Erythroblast (primary cell): Measurements from ENCODE around the gene MED13L.

Source experiments
- DNase-seq, 2 experiments: peaks; one replicate each; lab custom pipeline; 2025; lab: John Stamatoyannopoulos, UW
- GATA1 ChIP-seq: IDR thresholded peaks from 2 replicates; pipeline ENCODE4 v1.6.1; 2011; ENCODE audit warnings: low read depth, mild to moderate bottlenecking, control low read depth, low read length, moderate library complexity
- POLR2A ChIP-seq: IDR thresholded peaks from 2 replicates; pipeline ENCODE4 v1.6.1; 2011; ENCODE audit warnings: mild to moderate bottlenecking, low read length

The MED13L gene

GRCh38 chr12:116277467-116278278 lies at the start of gene MED13L:
MED13L (minus strand) TSS chr12:116277693; CDS start chr12:116277131, 562 bp downstream.
- no peak for TF ChIP-seq POLR2A
- no peak for TF ChIP-seq GATA1
- peak; percentile 92 to 96 for DNase-seq

DNA sequence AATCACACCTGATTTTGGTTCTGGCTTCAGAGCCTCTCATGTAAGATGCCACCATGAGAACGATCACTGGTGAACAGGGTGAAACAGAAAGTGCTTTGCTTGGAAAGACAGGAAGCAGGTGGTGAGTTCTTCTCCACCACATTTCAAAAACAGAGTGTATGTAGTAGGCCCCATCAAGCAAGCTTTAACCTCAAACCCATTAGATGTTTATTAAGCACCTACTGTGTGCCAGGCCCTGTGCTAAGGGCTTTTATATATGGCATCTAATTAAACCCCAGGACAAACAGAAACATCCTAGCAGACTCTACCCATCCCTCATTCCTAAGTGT lies 47.8 kb upstream of the MED13L start:
- TF ChIP-seq GATA1: no peak

DNA sequence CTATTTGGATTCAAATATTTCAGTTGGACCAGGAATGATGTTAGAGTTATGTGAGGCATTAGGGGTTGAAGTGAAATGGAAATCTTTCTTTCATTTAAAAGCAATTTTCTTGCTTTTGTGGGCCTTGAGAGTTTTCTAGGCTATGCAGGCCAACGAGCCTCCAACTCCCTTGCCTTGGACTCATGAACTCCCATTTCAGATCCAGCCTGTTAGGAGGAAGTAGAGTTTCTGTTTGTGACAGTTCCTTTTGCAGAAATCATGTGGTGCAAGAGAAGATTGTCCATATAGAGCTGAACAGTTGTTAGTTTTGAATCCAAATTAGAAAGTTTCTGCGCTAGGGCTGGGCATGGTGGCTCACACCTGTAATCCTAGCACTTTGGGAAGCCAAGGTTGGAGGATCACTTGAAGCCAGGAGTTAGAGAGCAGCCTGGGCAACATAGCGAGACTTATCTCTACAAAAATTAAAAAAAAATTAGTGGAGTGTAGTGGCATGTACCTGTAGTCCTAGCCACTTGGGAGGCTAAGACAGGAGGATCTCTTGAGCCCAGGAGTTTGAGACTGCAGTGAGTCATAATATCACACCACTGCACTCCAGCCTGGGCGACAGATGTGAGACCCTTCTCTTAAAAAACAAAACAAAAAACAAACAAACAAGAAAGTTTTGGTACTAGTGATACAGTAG lies 47.3 kb upstream of the MED13L start:
- TF ChIP-seq POLR2A (no peak), GATA1 (no peak)
- no peak for DNase-seq

More for the DNA sequence above, 47.8 kb upstream of the MED13L start:
- no peak for DNase-seq

GRCh38 chr12:116323406-116324386 lies 46.2 kb upstream of the MED13L start:
- no peak for DNase-seq
- TF ChIP-seq POLR2A (no peak), GATA1 (no peak)

DNA sequence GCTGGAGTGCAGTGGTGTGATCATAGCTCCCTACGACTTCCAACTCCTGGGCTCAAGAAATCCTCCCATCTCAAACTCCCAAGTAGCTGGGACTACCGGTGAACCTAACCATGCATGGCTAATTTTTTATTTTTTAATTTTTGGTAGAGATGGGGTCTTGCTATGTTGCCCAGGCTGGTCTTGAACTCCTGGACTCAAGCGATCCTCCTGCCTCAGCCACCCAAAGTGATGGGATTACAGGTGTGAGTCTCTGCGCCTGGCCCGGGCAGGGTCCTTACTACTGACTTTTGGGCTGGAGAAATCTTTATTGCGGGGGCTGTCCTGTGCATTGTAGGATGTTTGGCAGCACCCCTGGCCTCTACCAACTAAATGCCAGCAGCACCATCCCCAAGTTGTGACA lies 44.4 kb upstream of the MED13L start:
- TF ChIP-seq POLR2A: no peak
- TF ChIP-seq GATA1: no peak
- no peak for DNase-seq

- DNase-seq: no peak
- TF ChIP-seq GATA1 (no peak), POLR2A (no peak)
Measured at GRCh38 chr12:116320791-116321217, 43.3 kb upstream of the MED13L start.

GRCh38 chr12:116319898-116320621 lies 42.6 kb upstream of the MED13L start:
- DNase-seq: no peak
- no peak for TF ChIP-seq GATA1
- TF ChIP-seq POLR2A: no peak

DNA sequence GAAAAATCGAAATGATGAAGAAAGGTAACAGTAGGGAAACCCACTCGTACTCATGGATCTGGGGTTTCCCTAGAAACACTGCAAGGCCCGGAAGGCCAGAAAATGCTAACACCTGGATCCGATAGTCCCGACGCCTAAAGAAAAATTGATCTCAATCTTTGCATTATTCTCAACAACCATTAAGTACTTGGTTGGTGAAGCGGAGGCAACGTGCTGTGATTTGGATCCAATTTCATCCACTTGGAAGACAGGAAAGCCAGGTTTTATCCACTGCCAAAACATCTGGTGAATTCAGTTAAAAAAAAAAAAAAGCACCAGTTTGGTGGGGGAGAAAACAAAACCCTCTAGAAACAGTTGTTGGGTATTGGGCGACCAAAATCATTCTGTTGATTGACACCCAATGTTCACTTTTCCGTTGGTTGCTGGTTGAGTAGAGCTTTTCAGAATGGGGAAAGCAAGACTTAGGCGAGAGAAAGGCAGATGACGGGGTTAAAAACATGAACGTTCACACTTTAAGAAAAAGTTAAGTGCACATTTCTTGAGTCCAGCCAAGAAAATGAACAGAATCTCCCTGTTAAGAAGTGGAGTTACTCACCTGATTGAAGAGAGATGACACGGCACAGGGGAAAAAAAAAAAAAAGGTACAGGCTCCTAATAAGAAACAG lies 41.9 kb upstream of the MED13L start:
- TF ChIP-seq POLR2A (no peak), GATA1 (no peak)
- no peak for DNase-seq

- no peak for DNase-seq
- TF ChIP-seq GATA1 (no peak), POLR2A (no peak)
Measured at GRCh38 chr12:116318576-116319232, 41.2 kb upstream of the MED13L start.

GRCh38 chr12:116317986-116318575 lies 40.6 kb upstream of the MED13L start:
- DNase-seq: no peak
- TF ChIP-seq POLR2A: no peak
- no peak for TF ChIP-seq GATA1

DNA sequence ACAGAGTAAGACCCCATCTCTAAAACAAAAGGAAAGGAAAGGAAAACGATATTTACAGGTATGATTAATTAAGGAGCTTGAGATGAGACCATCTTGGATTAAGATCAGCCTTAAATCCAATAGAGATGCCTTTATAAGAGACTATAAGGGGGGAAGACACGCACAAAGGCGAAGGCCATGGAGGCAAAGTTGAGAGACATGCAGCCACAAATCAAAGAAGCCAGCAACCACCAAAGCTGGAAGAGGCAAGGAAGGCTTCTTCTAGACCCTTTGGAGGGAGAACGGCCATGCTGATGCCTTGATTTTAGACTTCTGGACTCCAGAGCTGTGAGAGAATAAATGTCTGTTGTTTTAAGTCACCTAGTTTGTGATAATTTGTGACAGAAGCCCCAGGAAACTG lies 39.6 kb upstream of the MED13L start:
- TF ChIP-seq POLR2A (no peak), GATA1 (no peak)
- DNase-seq: no peak

DNA sequence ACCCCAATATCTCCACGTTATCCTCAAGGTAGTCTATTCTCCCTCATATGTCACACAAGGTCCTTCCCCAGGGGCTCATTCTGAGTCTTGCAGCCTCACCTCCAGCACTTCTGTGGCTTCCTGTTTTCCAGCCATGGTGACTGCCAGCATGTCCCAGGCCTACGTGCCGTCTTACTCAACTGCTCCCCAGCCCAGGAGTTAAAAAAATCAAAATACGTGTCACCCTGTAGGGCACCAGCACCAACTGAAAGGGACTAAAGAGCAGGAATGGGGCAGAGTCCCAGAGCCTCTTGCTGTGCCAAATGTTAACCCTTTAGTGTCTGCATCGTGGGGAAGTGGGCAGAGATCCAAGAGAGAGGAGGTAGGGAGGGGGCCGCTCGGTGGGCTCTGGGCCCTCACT lies 37.0 kb upstream of the MED13L start:
- no peak for TF ChIP-seq POLR2A
- TF ChIP-seq GATA1: no peak
- DNase-seq: no peak
